H9 (cell line): Measurements from ENCODE around the gene PLXNA4. TPM values are rescaled to one million over a fixed set of nuclear protein-coding genes. Genes with fewer than 3 reads are reported as not detected.

Experiments
- DNase-seq: peaks from one replicate; pipeline ENCODE4 v3.0.0-alpha.2; 2017
- H2AFZ ChIP-seq: one replicate; pipeline ENCODE4 v1.6.1; 2013; ENCODE audit warnings: mild to moderate bottlenecking, low read length, control low read depth, moderate library complexity
- H2AK5ac ChIP-seq: 2 replicates; pipeline ENCODE4 v1.6.1; 2013; ENCODE audit warnings: low read length, control low read depth, mixed read lengths; ENCODE audit not compliant: insufficient read length
- H2BK120ac ChIP-seq: one replicate; pipeline ENCODE4 v1.6.1; 2013; ENCODE audit warnings: low read depth, mild to moderate bottlenecking, low read length, control low read depth, inconsistent platforms; ENCODE audit not compliant: poor library complexity, severe bottlenecking
- H2BK12ac ChIP-seq: 2 replicates; pipeline ENCODE4 v1.6.1; 2013; ENCODE audit warnings: low read length, control low read depth, mixed read lengths, low read depth; ENCODE audit not compliant: insufficient read length
- H2BK15ac ChIP-seq: 2 replicates; pipeline ENCODE4 v1.6.1; 2013; ENCODE audit warnings: low read depth, low read length, control low read depth
- H2BK20ac ChIP-seq: one replicate; pipeline ENCODE4 v1.6.1; 2013; ENCODE audit warnings: low read depth, mild to moderate bottlenecking, low read length, control low read depth, inconsistent platforms; ENCODE audit not compliant: poor library complexity, severe bottlenecking
- H2BK5ac ChIP-seq: 2 replicates; pipeline ENCODE4 v1.6.1; 2013; ENCODE audit warnings: low read length, control low read depth, mixed read lengths; ENCODE audit not compliant: insufficient read length
- H3K14ac ChIP-seq: 2 replicates; pipeline ENCODE4 v1.6.1; 2013; ENCODE audit warnings: low read length, control low read depth; ENCODE audit not compliant: insufficient read depth
- H3K18ac ChIP-seq: 2 replicates; pipeline ENCODE4 v1.6.1; 2013; ENCODE audit warnings: low read depth, mild to moderate bottlenecking, mixed read lengths, low read length, control low read depth; ENCODE audit not compliant: insufficient read length
- H3K23ac ChIP-seq: 2 replicates; pipeline ENCODE4 v1.6.1; 2013; ENCODE audit warnings: low read length, control low read depth, mixed read lengths, low read depth; ENCODE audit not compliant: insufficient read length
- H3K23me2 ChIP-seq: 2 replicates; pipeline ENCODE4 v1.6.1; 2013; ENCODE audit warnings: low read depth, mild to moderate bottlenecking, mixed read lengths, low read length, control low read depth; ENCODE audit not compliant: insufficient read length, poor library complexity, severe bottlenecking
- H3K27ac ChIP-seq: 2 replicates; pipeline ENCODE4 v1.5.1; 2013; ENCODE audit warnings: low read length, control low read depth, mixed read lengths, low read depth; ENCODE audit not compliant: insufficient read length
- H3K27me3 ChIP-seq: 2 replicates; pipeline ENCODE4 v1.6.1; 2013; ENCODE audit warnings: low read length, control low read depth, inconsistent platforms; ENCODE audit not compliant: insufficient read depth
- H3K4ac ChIP-seq: 2 replicates; pipeline ENCODE4 v1.6.1; 2013; ENCODE audit warnings: low read depth, mild to moderate bottlenecking, control low read depth, inconsistent platforms, low read length, moderate library complexity
- H3K4me1 ChIP-seq: 2 replicates; pipeline ENCODE4 v1.6.1; 2013; ENCODE audit warnings: low read length, control low read depth, inconsistent platforms; ENCODE audit not compliant: insufficient read depth
- H3K4me2 ChIP-seq: 2 replicates; pipeline ENCODE4 v1.6.1; 2013; ENCODE audit warnings: low read length, control low read depth, mixed read lengths; ENCODE audit not compliant: insufficient read length, insufficient read depth
- H3K56ac ChIP-seq: 2 replicates; pipeline ENCODE4 v1.6.1; 2013; ENCODE audit warnings: low read depth, mild to moderate bottlenecking, mixed read lengths, low read length, control low read depth; ENCODE audit not compliant: insufficient read length
- H3K79me1 ChIP-seq: 2 replicates; pipeline ENCODE4 v1.6.1; 2013; ENCODE audit warnings: low read depth, mild to moderate bottlenecking, moderate library complexity, low read length, control low read depth, inconsistent platforms; ENCODE audit not compliant: insufficient read depth, poor library complexity, severe bottlenecking
- H3K79me2 ChIP-seq: 2 replicates; pipeline ENCODE4 v1.6.1; 2013; ENCODE audit warnings: low read length, control low read depth, inconsistent platforms; ENCODE audit not compliant: insufficient read depth
- H3K9ac ChIP-seq: 2 replicates; pipeline ENCODE4 v1.6.1; 2013; ENCODE audit warnings: low read length, control low read depth, mixed read lengths; ENCODE audit not compliant: insufficient read length; ENCODE audit errors: extremely low read depth
- H3K9me3 ChIP-seq: one replicate; pipeline ENCODE4 v1.6.1; 2013; ENCODE audit warnings: low read depth, low read length, inconsistent platforms; ENCODE audit not compliant: control insufficient read depth
- H3T11ph ChIP-seq: one replicate; pipeline ENCODE4 v1.6.1; 2013; ENCODE audit warnings: mild to moderate bottlenecking, low read length, control low read depth, inconsistent platforms
- H4K20me1 ChIP-seq: one replicate; pipeline ENCODE4 v1.6.1; 2013; ENCODE audit not compliant: control insufficient read depth, insufficient read length, insufficient read depth
- H4K5ac ChIP-seq: 2 replicates; pipeline ENCODE4 v1.6.1; 2013; ENCODE audit warnings: low read depth, mild to moderate bottlenecking, mixed read lengths, low read length, control low read depth; ENCODE audit not compliant: insufficient read length
- H4K8ac ChIP-seq: replicated peaks from 2 replicates; pipeline ENCODE4 v1.6.1; 2013; ENCODE audit warnings: low read length, control low read depth, mixed read lengths, low read depth; ENCODE audit not compliant: insufficient read length
- H4K91ac ChIP-seq: 2 replicates; pipeline ENCODE4 v1.6.1; 2013; ENCODE audit warnings: low read depth, mild to moderate bottlenecking, moderate library complexity, mixed read lengths, low read length, control low read depth; ENCODE audit not compliant: insufficient read length
- H3K27ac Mint-ChIP-seq, 3 experiments: 2 replicates in 2 of 3; 3 replicates in 1 of 3; pipeline ENCODE4 v1.8.0; 2020 to 2021; ENCODE audit warnings: mixed read lengths in 3 of 3, mild to moderate bottlenecking in 1 of 3, moderate library complexity in 1 of 3
- H3K27me3 Mint-ChIP-seq: 2 replicates; pipeline ENCODE4 v1.8.0; 2021; ENCODE audit warnings: low read depth, mild to moderate bottlenecking, moderate library complexity, mixed read lengths
- H3K36me3 Mint-ChIP-seq, 3 experiments: 2 replicates in 2 of 3; 3 replicates in 1 of 3; pipeline ENCODE4 v1.8.0; 2020 to 2021; ENCODE audit warnings: low read depth in 3 of 3, mixed read lengths in 3 of 3; ENCODE audit not compliant: insufficient read depth in 1 of 3
- H3K4me1 Mint-ChIP-seq, 2 experiments: 2 replicates each; pipeline ENCODE4 v1.8.0; 2020; ENCODE audit warnings: mixed read lengths in 2 of 2
- H3K4me3 Mint-ChIP-seq, 2 experiments: 2 replicates in 1 of 2; 3 replicates in 1 of 2; pipeline ENCODE4 v1.8.0; 2020 to 2021; ENCODE audit warnings: mild to moderate bottlenecking in 2 of 2, mixed read lengths in 2 of 2, moderate library complexity in 1 of 2
- H3K9me3 Mint-ChIP-seq, 2 experiments: 2 replicates in 1 of 2; 3 replicates in 1 of 2; pipeline ENCODE4 v1.8.0; 2020; ENCODE audit warnings: mild to moderate bottlenecking in 2 of 2, mixed read lengths in 2 of 2, moderate library complexity in 1 of 2
- WGBS: extraction: QIAGEN DNeasy Blood & Tissue Kit; methylation state at CpG from one replicate; pipeline ENCODE4 v1.1.7; 2013; ENCODE audit warnings: missing lambda C conversion rate, low lambda C conversion rate, mixed read lengths; ENCODE audit not compliant: insufficient read length; ENCODE audit errors: extremely low coverage; 5-methylcytosine and 5-hydroxymethylcytosine counted together
- total RNA-seq: library from RNA; stranded (reverse); gene quantifications from 2 replicates; pipeline ENCODE4 v1.2.1, GENCODE V29; 2021
- TF ChIP-seq, protein P1 (sequence below): fragments of 200-600 bp; sonication (generic); conservative IDR thresholded peaks from 3 replicates; pipeline ENCODE4 v1.8.0; 2021; ENCODE audit warnings: antibody characterized with exemption, mild to moderate bottlenecking

Gene PLXNA4
- total RNA-seq, 1 experiment from 2014 or later, result 0.35 TPM

- H2BK20ac ChIP-seq, result no peak overlapping the region
- no peak overlapping the region for H3K18ac ChIP-seq
- no peak for DNase-seq
- no peak overlapping the region for H2AK5ac ChIP-seq
- H4K5ac ChIP-seq, result no peak overlapping the region
- no peak overlapping the region for H3K27ac Mint-ChIP-seq
- no peak overlapping the region for H3K4me2 ChIP-seq
- peaks cover 45% of the 10 kb centered on the region for H3K27me3 Mint-ChIP-seq
- H3K9ac ChIP-seq, result no peak overlapping the region
- WGBS, result no CpG with 5 or more reads among the region's 9 CpGs
- H3K4me1 ChIP-seq, result no peaks in the 10 kb centered on the region
- TF ChIP-seq, protein P1, sequence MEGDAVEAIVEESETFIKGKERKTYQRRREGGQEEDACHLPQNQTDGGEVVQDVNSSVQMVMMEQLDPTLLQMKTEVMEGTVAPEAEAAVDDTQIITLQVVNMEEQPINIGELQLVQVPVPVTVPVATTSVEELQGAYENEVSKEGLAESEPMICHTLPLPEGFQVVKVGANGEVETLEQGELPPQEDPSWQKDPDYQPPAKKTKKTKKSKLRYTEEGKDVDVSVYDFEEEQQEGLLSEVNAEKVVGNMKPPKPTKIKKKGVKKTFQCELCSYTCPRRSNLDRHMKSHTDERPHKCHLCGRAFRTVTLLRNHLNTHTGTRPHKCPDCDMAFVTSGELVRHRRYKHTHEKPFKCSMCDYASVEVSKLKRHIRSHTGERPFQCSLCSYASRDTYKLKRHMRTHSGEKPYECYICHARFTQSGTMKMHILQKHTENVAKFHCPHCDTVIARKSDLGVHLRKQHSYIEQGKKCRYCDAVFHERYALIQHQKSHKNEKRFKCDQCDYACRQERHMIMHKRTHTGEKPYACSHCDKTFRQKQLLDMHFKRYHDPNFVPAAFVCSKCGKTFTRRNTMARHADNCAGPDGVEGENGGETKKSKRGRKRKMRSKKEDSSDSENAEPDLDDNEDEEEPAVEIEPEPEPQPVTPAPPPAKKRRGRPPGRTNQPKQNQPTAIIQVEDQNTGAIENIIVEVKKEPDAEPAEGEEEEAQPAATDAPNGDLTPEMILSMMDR, result no peak
- H2BK12ac ChIP-seq, result no peak overlapping the region
- H2AFZ ChIP-seq, result no peak overlapping the region
- no peak overlapping the region for H2BK120ac ChIP-seq
- H3K14ac ChIP-seq, result no peak overlapping the region
- no peak overlapping the region for H4K91ac ChIP-seq
- H3K4ac ChIP-seq, result no peak overlapping the region
- no peaks in the 10 kb centered on the region for H4K20me1 ChIP-seq
- H2BK5ac ChIP-seq, result no peak overlapping the region
- no peak overlapping the region for H3K27ac ChIP-seq
- H3K4me1 Mint-ChIP-seq, result peaks cover 2 to 3% of the 10 kb centered on the region in 2 experiments
- no peaks in the 10 kb centered on the region for H3K27me3 ChIP-seq
- H3K23me2 ChIP-seq, result no peaks in the 10 kb centered on the region
- H3K56ac ChIP-seq, result no peak overlapping the region
- H3K9me3 Mint-ChIP-seq, result no peaks in the 10 kb centered on the region
- no peak overlapping the region for H2BK15ac ChIP-seq
- H3T11ph ChIP-seq, result no peak overlapping the region
- no peaks in the 10 kb centered on the region; a peak in 2 of 7 replicates for H3K36me3 Mint-ChIP-seq
- H3K4me3 Mint-ChIP-seq, result no peak overlapping the region
- no peak overlapping the region for H4K8ac ChIP-seq
- no peak overlapping the region for H3K23ac ChIP-seq
- no peaks in the 10 kb centered on the region for H3K9me3 ChIP-seq
- no peaks in the 10 kb centered on the region for H3K79me2 ChIP-seq
- H3K79me1 ChIP-seq, result no peaks in the 10 kb centered on the region
Measured at GRCh38 chr7:132367795-132368194, 208.5 kb downstream of the PLXNA4 start.
